ENCODE data around the gene TAF1A. TPM values are rescaled to one million over a fixed set of nuclear protein-coding genes. Genes with fewer than 3 reads are reported as not detected.

The TAF1A gene
- 10.8 and 11.3 TPM in 2 replicates for total RNA-seq

DNA sequence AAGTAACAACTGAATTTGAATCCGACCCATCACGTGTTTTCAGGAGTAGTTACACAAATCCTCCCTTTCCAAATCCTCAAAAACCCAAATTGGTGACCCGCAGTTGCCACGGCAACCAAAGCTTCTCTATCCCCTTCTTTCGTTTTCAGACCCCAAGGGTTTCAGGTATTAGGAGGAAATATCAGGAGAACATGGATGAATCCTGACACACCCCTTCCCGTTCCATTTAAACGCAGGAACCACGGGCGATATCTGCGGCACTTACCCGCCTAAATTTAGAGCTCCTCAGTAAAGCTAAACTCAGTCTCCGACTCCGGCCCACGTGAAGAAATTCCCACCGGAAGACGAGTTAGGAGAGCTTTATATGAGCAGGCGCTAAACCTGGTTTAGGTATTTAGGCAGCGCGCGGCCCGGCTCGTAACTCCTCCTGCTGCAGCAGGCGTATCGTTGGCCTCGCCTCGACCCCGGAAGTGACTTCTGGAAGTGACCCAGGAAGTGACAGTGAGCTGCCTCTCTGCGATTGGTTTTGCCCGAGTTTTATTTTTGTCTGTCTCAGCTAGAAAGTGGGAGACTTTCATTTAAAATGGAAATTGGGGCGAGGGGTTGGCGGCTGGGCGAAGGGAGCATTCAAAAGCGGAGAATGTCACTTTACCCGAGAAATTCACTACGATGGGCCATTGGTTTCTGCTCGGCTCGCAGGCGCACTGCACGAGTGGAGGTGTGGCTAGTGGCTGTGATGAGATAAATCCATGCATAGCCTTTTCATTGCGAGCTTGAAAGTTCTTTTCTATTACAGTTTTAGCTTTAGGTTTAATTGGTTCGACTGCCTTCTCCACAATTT is at the start of gene TAF1A:
TSS of gene TAF1A (minus strand) at position 472 of the 841 bp plus-strand sequence.

DNA sequence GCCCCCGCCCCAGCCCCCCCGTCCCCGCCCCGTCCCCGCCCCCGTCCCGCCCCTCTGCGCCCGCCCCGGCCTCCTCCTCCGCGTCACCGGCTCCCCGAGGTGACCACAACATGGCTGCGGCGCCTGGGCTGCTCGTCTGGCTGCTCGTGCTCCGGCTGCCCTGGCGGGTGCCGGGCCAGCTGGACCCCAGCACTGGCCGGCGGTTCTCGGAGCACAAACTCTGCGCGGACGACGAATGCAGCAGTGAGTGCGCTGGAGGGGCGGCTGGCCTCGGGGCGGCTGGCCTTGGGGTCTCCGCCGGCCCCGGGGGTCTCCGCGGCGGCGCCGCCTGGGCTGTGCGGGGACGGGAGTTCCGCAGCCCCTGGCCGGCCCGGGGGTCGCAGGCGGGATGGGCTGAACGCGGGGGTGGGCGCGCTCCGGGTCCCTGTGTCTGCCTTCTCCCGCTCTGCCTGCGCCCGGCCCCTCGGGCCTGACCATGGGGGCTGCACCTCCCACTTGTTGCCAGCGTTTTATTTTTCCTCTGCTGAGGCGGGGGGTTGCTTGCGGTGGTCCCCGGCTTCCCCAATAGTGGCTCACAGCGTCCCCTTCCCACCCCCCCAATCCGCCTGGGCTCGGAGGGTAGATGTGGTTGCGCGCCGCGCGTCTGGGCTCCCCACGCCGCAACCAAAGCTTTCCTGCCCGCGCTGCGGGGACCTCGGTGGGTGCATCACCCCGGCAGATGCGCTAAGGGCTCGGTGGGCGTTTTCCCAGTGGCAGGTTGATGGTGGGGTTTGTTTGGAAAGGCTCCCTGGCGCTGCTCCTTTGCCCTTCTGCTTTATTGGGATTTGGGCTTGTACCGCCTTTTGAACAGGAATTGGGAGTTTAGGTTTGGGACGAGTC is 28.5 kb upstream of the TAF1A start, which contains the start of gene MIA3:
TSS of gene MIA3 (plus strand) at position 97 of the 879 bp plus-strand sequence. CDS start at position 111, 14 bp downstream.

DNA sequence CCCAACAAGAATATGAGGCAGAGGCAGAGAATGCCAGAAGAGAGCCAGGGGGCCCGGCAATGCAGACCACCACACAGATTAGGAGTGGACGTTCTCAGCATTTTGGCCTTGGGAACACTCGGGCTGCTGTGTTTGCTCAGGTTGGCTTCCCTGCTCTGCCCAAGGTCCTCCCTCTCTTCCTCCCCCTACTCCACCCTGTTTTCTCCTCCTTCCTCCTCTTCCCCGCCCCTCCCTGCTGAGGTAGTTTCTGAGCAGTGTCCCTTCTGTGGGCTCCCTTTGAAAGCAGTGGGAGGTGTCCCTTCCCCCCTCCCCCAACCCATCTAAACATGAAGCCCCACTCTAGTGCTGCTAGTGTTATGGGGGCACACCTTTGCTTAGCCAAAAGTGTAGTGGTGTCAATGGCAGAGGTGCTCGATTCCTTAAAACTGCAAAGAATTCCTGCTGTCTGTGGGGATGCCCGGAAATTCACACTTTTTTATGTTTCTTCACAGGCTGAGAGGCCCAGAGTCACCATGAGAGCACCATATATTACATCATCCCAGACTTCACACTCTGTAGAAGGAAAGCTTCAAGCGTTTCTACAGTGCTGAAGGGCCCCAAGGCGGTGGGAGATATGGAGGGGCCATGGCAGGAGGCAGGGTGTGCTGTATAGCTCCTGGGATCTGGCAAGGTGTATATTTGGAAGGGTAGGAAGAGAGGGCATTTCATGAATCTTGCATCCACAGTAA is 41.6 kb downstream of the TAF1A start, which contains the start of gene HHIPL2:
TSS of gene HHIPL2 (minus strand) at position 161 of the 728 bp plus-strand sequence. CDS start at position 101, 60 bp downstream.

Other genes starting within 250 kb of the TAF1A start
- gene HHIPL2, start 41.8 kb downstream of the TAF1A start, total RNA-seq = 0.23 and 0.39 TPM in 2 replicates
- gene MIA3, start 28.2 kb upstream of the TAF1A start, total RNA-seq = 53.1 and 60.7 TPM in 2 replicates
- 80.9 and 99.1 TPM in 2 replicates for gene AIDA, start 122.6 kb upstream of the TAF1A start, total RNA-seq
- 38.0 and 43.8 TPM in 2 replicates for gene BROX, start 122.6 kb upstream of the TAF1A start, total RNA-seq
- gene FAM177B, start 147.3 kb upstream of the TAF1A start, total RNA-seq = not detected in 2 replicates
- 6.6 and 6.9 TPM in 2 replicates for gene DISP1, start 225.1 kb upstream of the TAF1A start, total RNA-seq